GM18951 (cell line): ENCODE results near the gene ALG5.

Experiments used
- POLR2A ChIP-seq: IDR thresholded peaks from 4 replicates; pipeline ENCODE4 v1.6.1; 2011; ENCODE audit warnings: mild to moderate bottlenecking; ENCODE audit not compliant: insufficient read length, insufficient read depth; ENCODE audit errors: extremely low read depth
- in situ Hi-C: fragments of 300-500 bp; cut with MboI; formaldehyde crosslinking; loops from one replicate; pipeline ENCODE4 v1.12.0; 2022; ENCODE audit warnings: low sequenced_read_pairs, mixed read lengths, inconsistent platforms; ENCODE audit not compliant: unreplicated experiment

The ALG5 gene

GRCh38 chr13:36966404-36966803, 32.7 kb downstream of the ALG5 start:
- no peak for TF ChIP-seq POLR2A
- in situ Hi-C loops = no loop called here

GRCh38 chr13:36965767-36966166, 33.4 kb downstream of the ALG5 start:
- no peak for TF ChIP-seq POLR2A
- in situ Hi-C loops = no loop called here

- in situ Hi-C loops = no loop called here
- TF ChIP-seq POLR2A = no peak
Measured at GRCh38 chr13:36959456-36960116, 39.6 kb downstream of the ALG5 start.

GRCh38 chr13:36954542-36954941, 44.6 kb downstream of the ALG5 start:
- no peak for TF ChIP-seq POLR2A
- in situ Hi-C loops = no loop called here

GRCh38 chr13:36950920-36951319, 48.2 kb downstream of the ALG5 start:
- TF ChIP-seq POLR2A = no peak
- in situ Hi-C loops = no loop called here

- no peak for TF ChIP-seq POLR2A
- in situ Hi-C loops = no loop called here
Measured at GRCh38 chr13:36950330-36950729, 48.8 kb downstream of the ALG5 start.

GRCh38 chr13:36945078-36945477, 54.1 kb downstream of the ALG5 start:
- no peak for TF ChIP-seq POLR2A
- in situ Hi-C loops = no loop called here

GRCh38 chr13:36925603-36926002, 73.5 kb downstream of the ALG5 start:
- no peak for TF ChIP-seq POLR2A
- in situ Hi-C loops = no loop called here

GRCh38 chr13:36924001-36924400, 75.1 kb downstream of the ALG5 start:
- in situ Hi-C loops = no loop called here

GRCh38 chr13:36921631-36922301, 77.4 kb downstream of the ALG5 start:
- no peak for TF ChIP-seq POLR2A
- in situ Hi-C loops = no loop called here

More at GRCh38 chr13:36924001-36924400, 75.1 kb downstream of the ALG5 start:
- TF ChIP-seq POLR2A = no peak

- no peak for TF ChIP-seq POLR2A
- in situ Hi-C loops = no loop called here
Measured at GRCh38 chr13:36920616-36921185, 78.4 kb downstream of the ALG5 start.

- in situ Hi-C loops = no loop called here
- TF ChIP-seq POLR2A = no peak
Measured at GRCh38 chr13:36919833-36920615, 79.1 kb downstream of the ALG5 start, which contains the start of gene SMAD9. Gene SMAD9, minus strand, starts transcription at chr13:36920238. Its CDS starts 40,549 bp downstream, at chr13:36879689.

GRCh38 chr13:36919171-36919832, 79.8 kb downstream of the ALG5 start:
- in situ Hi-C loops = no loop called here
- TF ChIP-seq POLR2A = no peak
